GM13976 (cell line): ENCODE data around the gene BPIFB6.
"Not testable (repeated sequence)": the region's sequence is repeated elsewhere in the genome, so short reads cannot be mapped to it uniquely, and the experiment has no call there.

Experiments
- DNase-seq: peaks from one replicate; pipeline ENCODE4 v3.0.0; 2012; ENCODE audit warnings: low spot score
- CTCF ChIP-seq: IDR thresholded peaks from 2 replicates; pipeline ENCODE4 v1.5.1; 2012; ENCODE audit warnings: borderline replicate concordance, mild to moderate bottlenecking; ENCODE audit not compliant: insufficient read depth; ENCODE audit errors: extremely low read depth, missing control alignments, control extremely low read depth
- in situ Hi-C: fragments of 300-500 bp; cut with MboI; formaldehyde crosslinking; loops from one replicate; pipeline ENCODE4 v1.12.0; 2022; ENCODE audit warnings: low sequenced_read_pairs, mixed read lengths, inconsistent platforms; ENCODE audit not compliant: unreplicated experiment

The BPIFB6 gene

GRCh38 chr20:33042430-33042829, 11.0 kb downstream of the BPIFB6 start:
- no peak for TF ChIP-seq CTCF
- DNase-seq, result no peak
- in situ Hi-C loops, result no loop called here

GRCh38 chr20:33042983-33043730, 11.7 kb downstream of the BPIFB6 start:
- DNase-seq, result no peak
- in situ Hi-C loops, result no loop called here
- TF ChIP-seq CTCF, result no peak

- in situ Hi-C loops, result no loop called here
- TF ChIP-seq CTCF, result no peak
These were observed 12.3 kb downstream of the BPIFB6 start for GRCh38 chr20:33043731-33044181.

GRCh38 chr20:33045129-33045721, 13.8 kb downstream of the BPIFB6 start:
- in situ Hi-C loops, DNase-seq: not testable (repeated sequence)

More at GRCh38 chr20:33043731-33044181, 12.3 kb downstream of the BPIFB6 start:
- no peak for DNase-seq

GRCh38 chr20:33046412-33046811, 15.0 kb downstream of the BPIFB6 start:
- TF ChIP-seq CTCF, result no peak
- in situ Hi-C loops, result no loop called here
- no peak for DNase-seq

GRCh38 chr20:33051333-33051732, 19.9 kb downstream of the BPIFB6 start:
- TF ChIP-seq CTCF, result no peak
- DNase-seq, result no peak
- in situ Hi-C loops, result no loop called here

DNA sequence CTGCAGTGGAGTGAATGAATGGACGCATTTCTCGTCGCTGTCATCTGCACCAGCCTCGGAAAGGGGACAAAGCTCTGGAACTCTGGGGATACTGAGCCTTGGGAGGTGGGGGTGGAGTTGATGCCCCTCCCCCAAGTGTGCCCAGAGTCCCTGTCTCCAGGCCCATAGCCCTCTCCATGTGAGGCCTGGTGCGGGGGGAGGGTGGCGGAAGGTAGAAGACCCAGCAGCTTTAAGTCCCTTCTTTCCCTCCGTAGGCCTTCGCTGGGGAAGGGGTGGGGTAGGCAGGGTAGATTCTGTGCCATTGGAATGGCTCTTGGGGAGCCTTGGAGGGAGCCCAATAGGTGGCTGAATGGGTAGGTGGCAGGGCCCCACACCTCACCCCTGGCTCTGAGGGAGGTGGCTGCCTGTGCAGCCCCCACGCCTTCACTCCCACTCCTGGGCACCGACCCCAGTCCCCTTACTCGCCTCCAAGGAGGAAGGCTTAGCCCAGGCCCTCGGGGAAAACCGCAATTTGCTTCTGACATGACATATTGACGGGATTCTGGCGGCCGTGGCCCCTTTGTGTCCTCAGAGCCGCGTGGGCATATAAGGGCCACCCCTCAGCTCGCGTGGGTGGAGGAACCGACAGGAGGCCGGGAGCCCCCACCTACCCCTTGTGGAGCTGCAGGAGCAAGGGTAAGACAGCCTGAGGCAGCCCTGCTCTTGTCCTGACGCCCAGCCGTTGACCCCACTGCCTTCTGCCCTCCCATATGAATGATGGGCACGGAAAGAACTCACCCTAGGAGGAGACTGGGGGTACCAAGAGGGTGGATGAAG, 22.1 kb downstream of the BPIFB6 start, which contains the start of gene BPIFB3:
BPIFB3 (plus strand) TSS at position 613 of the 816 bp plus-strand sequence. CDS start 1,533 bp downstream, outside the sequence.
- no peak for TF ChIP-seq CTCF
- in situ Hi-C loops, result no loop called here
- DNase-seq, result no peak
